ENCODE results near the gene FAM43B.

DNA sequence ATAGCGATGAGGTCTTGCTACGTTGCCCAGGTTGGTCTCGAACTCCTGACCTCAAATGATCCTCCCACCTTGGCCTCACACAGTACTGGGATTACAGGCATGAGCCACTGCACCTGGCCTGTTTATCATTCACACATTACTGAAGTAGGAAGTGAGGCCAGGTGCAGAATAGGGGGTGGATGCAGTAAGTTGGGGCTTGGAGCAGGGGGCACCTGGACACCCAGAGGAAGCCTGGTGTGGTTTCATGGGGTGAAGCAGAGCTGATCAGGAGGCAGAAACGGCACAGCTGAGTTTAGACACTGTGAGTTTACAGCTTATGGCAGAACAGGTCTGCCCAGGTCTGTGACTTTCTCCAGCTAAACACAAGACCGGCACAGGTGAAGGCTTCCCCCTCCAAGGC, 41.4 kb downstream of the FAM43B start:
- TF ChIP-seq CTCF (IDR thresholded peaks at IDR 0.05) (no peak), ZFX (IDR thresholded peaks at IDR 0.05; ENCODE audit: borderline replicate concordance) (no peak)

Measured in 22Rv1 (cell line).